Mucosa of stomach (tissue), 1 donor: ENCODE data around the gene LYPD6B.

Experiments
- H3K27me3 ChIP-seq: one replicate; pipeline ENCODE4 v1.7.0; 2013; ENCODE audit warnings: mild to moderate bottlenecking, low read length; ENCODE audit not compliant: control insufficient read depth, insufficient read depth
- H3K36me3 ChIP-seq: one replicate; pipeline ENCODE4 v1.7.0; 2013; ENCODE audit warnings: low read length; ENCODE audit not compliant: control insufficient read depth, insufficient read depth
- H3K4me1 ChIP-seq: one replicate; pipeline ENCODE4 v1.7.0; 2013; ENCODE audit warnings: mild to moderate bottlenecking, low read length; ENCODE audit not compliant: control insufficient read depth, insufficient read depth
- H3K4me3 ChIP-seq: one replicate; pipeline ENCODE4 v1.7.0; 2013; ENCODE audit warnings: low read length
- H3K9ac ChIP-seq: one replicate; pipeline ENCODE4 v1.7.0; 2013; ENCODE audit warnings: mild to moderate bottlenecking, low read length, moderate library complexity
- H3K9me3 ChIP-seq: one replicate; pipeline ENCODE4 v1.7.0; 2013; ENCODE audit warnings: mild to moderate bottlenecking, low read length, moderate library complexity; ENCODE audit not compliant: control insufficient read depth
- donor health status: Pancreatic carcinoma.

LYPD6B gene

GRCh38 chr2:149033716-149034115, 4.8 kb upstream of the LYPD6B start:
- Histone ChIP-seq H3K9ac (no peak overlapping the region), H3K4me1 (peaks cover 33% of the 10 kb centered on the region), H3K4me3 (no peak overlapping the region), H3K36me3 (no peaks in the 10 kb centered on the region), H3K9me3 (no peaks in the 10 kb centered on the region), H3K27me3 (no peaks in the 10 kb centered on the region)

GRCh38 chr2:149034406-149034805, 4.1 kb upstream of the LYPD6B start:
- H3K36me3 ChIP-seq, result no peaks in the 10 kb centered on the region
- H3K9me3 ChIP-seq, result no peaks in the 10 kb centered on the region
- peaks cover 33% of the 10 kb centered on the region for H3K4me1 ChIP-seq
- H3K9ac ChIP-seq, result no peak overlapping the region
- no peak overlapping the region for H3K4me3 ChIP-seq
- no peaks in the 10 kb centered on the region for H3K27me3 ChIP-seq

GRCh38 chr2:149036507-149037293, 1.8 kb upstream of the LYPD6B start:
- Histone ChIP-seq H3K4me1 (peaks cover 33% of the 10 kb centered on the region), H3K9ac (no peak overlapping the region), H3K4me3 (no peak overlapping the region), H3K9me3 (no peaks in the 10 kb centered on the region), H3K27me3 (no peaks in the 10 kb centered on the region), H3K36me3 (no peaks in the 10 kb centered on the region)

- Histone ChIP-seq H3K9me3 (no peaks in the 10 kb centered on the region), H3K4me1 (peaks cover 33% of the 10 kb centered on the region), H3K27me3 (no peaks in the 10 kb centered on the region), H3K4me3 (no peak overlapping the region), H3K36me3 (no peaks in the 10 kb centered on the region), H3K9ac (peak overlapping the region; percentile 75)
These were observed 648 bp upstream of the LYPD6B start for GRCh38 chr2:149037851-149038250.

- H3K36me3 ChIP-seq, result no peaks in the 10 kb centered on the region
- H3K9ac ChIP-seq, result peak overlapping the region; percentile 75
- H3K4me1 ChIP-seq, result peaks cover 20% of the 10 kb centered on the region
- H3K27me3 ChIP-seq, result no peaks in the 10 kb centered on the region
- H3K4me3 ChIP-seq, result peak overlapping the region; percentile 54
- no peaks in the 10 kb centered on the region for H3K9me3 ChIP-seq
These were observed 770 bp downstream of the LYPD6B start for GRCh38 chr2:149039213-149039724.

GRCh38 chr2:149040451-149040850, 2.0 kb downstream of the LYPD6B start:
- H3K4me3 ChIP-seq, result no peak overlapping the region
- no peaks in the 10 kb centered on the region for H3K27me3 ChIP-seq
- H3K9me3 ChIP-seq, result no peaks in the 10 kb centered on the region
- H3K4me1 ChIP-seq, result peaks cover 17% of the 10 kb centered on the region
- H3K36me3 ChIP-seq, result no peaks in the 10 kb centered on the region
- no peak overlapping the region for H3K9ac ChIP-seq

GRCh38 chr2:149041482-149041881, 3.0 kb downstream of the LYPD6B start:
- Histone ChIP-seq H3K27me3 (no peaks in the 10 kb centered on the region), H3K36me3 (no peaks in the 10 kb centered on the region), H3K4me3 (no peak overlapping the region), H3K9me3 (no peaks in the 10 kb centered on the region), H3K9ac (no peak overlapping the region), H3K4me1 (peaks cover 15% of the 10 kb centered on the region)

- Histone ChIP-seq H3K9ac (no peak overlapping the region), H3K36me3 (no peaks in the 10 kb centered on the region), H3K27me3 (no peaks in the 10 kb centered on the region), H3K4me1 (peaks cover under 1% of the 10 kb centered on the region), H3K4me3 (no peak overlapping the region), H3K9me3 (no peaks in the 10 kb centered on the region)
These were observed 4.4 kb downstream of the LYPD6B start for GRCh38 chr2:149042881-149043280.

GRCh38 chr2:149044500-149044899, 6.0 kb downstream of the LYPD6B start:
- Histone ChIP-seq H3K9me3 (no peaks in the 10 kb centered on the region), H3K9ac (no peak overlapping the region), H3K4me1 (no peaks in the 10 kb centered on the region), H3K36me3 (no peaks in the 10 kb centered on the region), H3K4me3 (no peak overlapping the region), H3K27me3 (no peaks in the 10 kb centered on the region)

- Histone ChIP-seq H3K4me3 (no peak overlapping the region), H3K9ac (no peak overlapping the region), H3K4me1 (no peaks in the 10 kb centered on the region), H3K9me3 (no peaks in the 10 kb centered on the region), H3K27me3 (no peaks in the 10 kb centered on the region), H3K36me3 (no peaks in the 10 kb centered on the region)
These were observed 8.6 kb downstream of the LYPD6B start for GRCh38 chr2:149047118-149047517.

GRCh38 chr2:149049142-149049541, 10.6 kb downstream of the LYPD6B start:
- Histone ChIP-seq H3K27me3 (no peaks in the 10 kb centered on the region), H3K9ac (no peak overlapping the region)

GRCh38 chr2:149050188-149050587, 11.7 kb downstream of the LYPD6B start:
- no peak overlapping the region for H3K9ac ChIP-seq

More at GRCh38 chr2:149049142-149049541, 10.6 kb downstream of the LYPD6B start:
- H3K36me3 ChIP-seq, result no peaks in the 10 kb centered on the region
- H3K4me3 ChIP-seq, result no peak overlapping the region
- H3K9me3 ChIP-seq, result no peaks in the 10 kb centered on the region
- no peaks in the 10 kb centered on the region for H3K4me1 ChIP-seq

More at GRCh38 chr2:149050188-149050587, 11.7 kb downstream of the LYPD6B start:
- no peaks in the 10 kb centered on the region for H3K4me1 ChIP-seq
- no peaks in the 10 kb centered on the region for H3K9me3 ChIP-seq
- H3K36me3 ChIP-seq, result no peaks in the 10 kb centered on the region
- no peaks in the 10 kb centered on the region for H3K27me3 ChIP-seq
- no peak overlapping the region for H3K4me3 ChIP-seq
